Left ventricle myocardium inferior (tissue), 1 donor: ENCODE results near the gene CMIP. TPM values are rescaled to one million over a fixed set of nuclear protein-coding genes. Genes with fewer than 3 reads are reported as not detected.

Experiments used
- DNase-seq: peaks from one replicate; pipeline ENCODE4 v3.0.0-alpha.2; 2020
- H3K27ac ChIP-seq: fragments of 200-600 bp; replicated peaks from 2 replicates; pipeline ENCODE4 v1.8.0; 2021
- H3K27me3 ChIP-seq: fragments of 200-600 bp; 2 replicates; pipeline ENCODE4 v1.8.0; 2021; ENCODE audit warnings: low read depth
- H3K36me3 ChIP-seq: fragments of 200-600 bp; 2 replicates; pipeline ENCODE4 v1.8.0; 2021
- H3K4me1 ChIP-seq: fragments of 200-600 bp; 2 replicates; pipeline ENCODE4 v1.8.0; 2021
- H3K4me3 ChIP-seq: fragments of 200-600 bp; 2 replicates; pipeline ENCODE4 v1.8.0; 2021; ENCODE audit warnings: mild to moderate bottlenecking, moderate library complexity
- H3K9me3 ChIP-seq: fragments of 200-600 bp; replicated peaks from 2 replicates; pipeline ENCODE4 v1.8.0; 2021
- CTCF ChIP-seq: fragments of 200-600 bp; IDR thresholded peaks from 2 replicates; pipeline ENCODE4 v1.8.0; 2021; ENCODE audit warnings: antibody characterized with exemption, mild to moderate bottlenecking, borderline replicate concordance
- intact Hi-C: fragments of 100-400 bp; cut with micrococcal nuclease; formaldehyde crosslinking; loops from one replicate; pipeline ENCODE4 v1.11.0; 2022
- total RNA-seq: library from RNA; stranded (reverse); fragmentation: NEBNext Ultra II Directional; extraction: Animal tissue kit (Norgen Biotek cat#: 25700); gene quantifications from one replicate; pipeline ENCODE4 v1.2.1, GENCODE V29; 2021
- donor health status: DM: no; HTN: yes; CAD: no; lungs with severe emphysema.

CMIP gene
- total RNA-seq, 1 donor from 2014 or later: 11.2 TPM

- DNase-seq: no peak
- no peak overlapping the region for H3K4me3 ChIP-seq
Measured at GRCh38 chr16:81493755-81494433, 49.3 kb downstream of the CMIP start.

GRCh38 chr16:81494434-81494806, 49.8 kb downstream of the CMIP start:
- peaks cover 86% of the 10 kb centered on the region for H3K4me1 ChIP-seq
- H3K27me3 ChIP-seq: no peaks in the 10 kb centered on the region
- no peak for DNase-seq
- no peak for TF ChIP-seq CTCF
- peak overlapping the region; percentile 60 for H3K27ac ChIP-seq
- no peak overlapping the region for H3K4me3 ChIP-seq
- no peaks in the 10 kb centered on the region for H3K9me3 ChIP-seq
- intact Hi-C loops: no loop called here
- H3K36me3 ChIP-seq: no peaks in the 10 kb centered on the region

More at GRCh38 chr16:81493755-81494433, 49.3 kb downstream of the CMIP start:
- no peaks in the 10 kb centered on the region for H3K9me3 ChIP-seq
- TF ChIP-seq CTCF: no peak
- H3K4me1 ChIP-seq: peaks cover 85% of the 10 kb centered on the region
- H3K27ac ChIP-seq: peak overlapping the region; percentile 60
- H3K36me3 ChIP-seq: no peaks in the 10 kb centered on the region
- intact Hi-C loops: no loop called here
- no peaks in the 10 kb centered on the region for H3K27me3 ChIP-seq

GRCh38 chr16:81494888-81495287, 50.3 kb downstream of the CMIP start:
- TF ChIP-seq CTCF: no peak
- intact Hi-C loops: no loop called here
- H3K27ac ChIP-seq: peak overlapping the region; percentile 60
- DNase-seq: no peak
- H3K9me3 ChIP-seq: no peaks in the 10 kb centered on the region
- H3K4me1 ChIP-seq: peaks cover 86% of the 10 kb centered on the region
- H3K27me3 ChIP-seq: no peaks in the 10 kb centered on the region
- no peaks in the 10 kb centered on the region for H3K36me3 ChIP-seq
- no peak overlapping the region for H3K4me3 ChIP-seq

GRCh38 chr16:81495321-81496234, 51.0 kb downstream of the CMIP start:
- intact Hi-C loops: no loop called here
- peak overlapping the region; percentile 60 for H3K27ac ChIP-seq

GRCh38 chr16:81496321-81496720, 51.7 kb downstream of the CMIP start:
- H3K36me3 ChIP-seq: no peaks in the 10 kb centered on the region
- H3K4me3 ChIP-seq: no peak overlapping the region
- no peak for TF ChIP-seq CTCF
- no peaks in the 10 kb centered on the region for H3K27me3 ChIP-seq
- peak overlapping the region; percentile 60 for H3K27ac ChIP-seq
- H3K4me1 ChIP-seq: peaks cover 89% of the 10 kb centered on the region
- intact Hi-C loops: no loop called here
- H3K9me3 ChIP-seq: no peaks in the 10 kb centered on the region
- DNase-seq: no peak

More at GRCh38 chr16:81495321-81496234, 51.0 kb downstream of the CMIP start:
- H3K4me1 ChIP-seq: peaks cover 82% of the 10 kb centered on the region
- TF ChIP-seq CTCF: peak; percentile 40
- peak; percentile 66 for DNase-seq
- H3K36me3 ChIP-seq: no peaks in the 10 kb centered on the region
- H3K9me3 ChIP-seq: no peaks in the 10 kb centered on the region
- H3K4me3 ChIP-seq: no peak overlapping the region
- no peaks in the 10 kb centered on the region for H3K27me3 ChIP-seq
